IMR-90 (cell line): ENCODE data around the gene ACOT4.

Source experiments
- BHLHE40 ChIP-seq: fragments of 150-350 bp; IDR thresholded peaks from 2 replicates; pipeline ENCODE4 v1.6.1; 2016; ENCODE audit warnings: mild to moderate bottlenecking, low read depth, low read length
- CEBPB ChIP-seq: IDR thresholded peaks from 2 replicates; pipeline ENCODE4 v1.6.1; 2012; ENCODE audit warnings: low read depth, low read length, improper control_type of control experiment
- CTCF ChIP-seq: conservative IDR thresholded peaks from 2 replicates; pipeline ENCODE4 v1.5.1; 2012; ENCODE audit warnings: mild to moderate bottlenecking, low read depth, low read length, improper control_type of control experiment
- NFE2L2 ChIP-seq: fragments of 150-350 bp; IDR thresholded peaks from 2 replicates; pipeline ENCODE4 v1.6.1; 2016; ENCODE audit warnings: low read depth, mild to moderate bottlenecking, low read length
- POLR2A ChIP-seq: IDR thresholded peaks from 2 replicates; pipeline ENCODE4 v1.6.1; 2012; ENCODE audit warnings: mild to moderate bottlenecking, low read depth, low read length

- peak; percentile 91 for TF ChIP-seq CTCF
- no peak for TF ChIP-seq NFE2L2
- no peak for TF ChIP-seq BHLHE40
- TF ChIP-seq POLR2A: no peak
- no peak for TF ChIP-seq CEBPB
Measured at GRCh38 chr14:73633116-73634010, 41.7 kb downstream of the ACOT4 start.
